GM12878 (cell line): ENCODE data around the gene BATF3. TPM values are rescaled to one million over a fixed set of nuclear protein-coding genes. Genes with fewer than 3 reads are reported as not detected.

Experiments used
- ATAC-seq: fragments of 200-7000 bp; cut with Tn5 transposase; 3 replicates; pipeline ENCODE4 v1.9.1; 2020; ENCODE audit warnings: mild to moderate bottlenecking, moderate library complexity
- BruUV-seq: library from RNA; stranded (reverse); fragments of 400-500 nt; replicated peaks from 2 replicates; lab custom pipeline; 2021; lab: Mats Ljungman, UMichigan
- CTCF ChIA-PET: fragments of 300-600 bp; sonication (Branson Sonifier 250); formaldehyde crosslinking; extraction: SDS; loops from one replicate; lab custom pipeline; 2021; ENCODE audit warnings: inconsistent platforms; lab: Yijun Ruan, JAX
- POLR2A ChIA-PET: fragments of 350-600 bp; formaldehyde crosslinking; extraction: SDS; loops from one replicate; lab custom pipeline; 2021; ENCODE audit warnings: inconsistent platforms; lab: Charles Lee
- RAD21 ChIA-PET: fragments of 300-600 bp; sonication (Branson Sonifier 250); formaldehyde crosslinking; loops from one replicate; lab custom pipeline; 2023; ENCODE audit warnings: antibody characterized with exemption; ENCODE audit not compliant: unreplicated experiment; lab: Charles Lee
- SMC1A ChIA-PET: fragments of 300-600 bp; sonication (Branson Sonifier 250); formaldehyde crosslinking; loops from one replicate; lab custom pipeline; 2023; ENCODE audit not compliant: unreplicated experiment, uncharacterized antibody; lab: Charles Lee
- DNase-seq: peaks from one replicate; pipeline ENCODE4 v3.0.0-alpha.2; 2011; ENCODE audit warnings: low read depth, low spot score
- FAIRE-seq: peaks from 3 replicates; lab custom pipeline; 2011; peaks lifted over from hg19 to GRCh38; lab: Jason Lieb, UNC
- H2AFZ ChIP-seq: 2 replicates; pipeline ENCODE4 v1.6.0; 2011; ENCODE audit warnings: low read depth, low read length, control low read depth; ENCODE audit not compliant: control insufficient read depth
- H3K27ac ChIP-seq: 2 replicates; pipeline ENCODE4 v1.5.1; 2011; ENCODE audit warnings: control low read depth; ENCODE audit not compliant: control insufficient read depth, insufficient read depth
- H3K27me3 ChIP-seq, 2 experiments: replicated peaks in 1 of 2; 2 replicates each; pipeline versions ENCODE4 v1.6.0 to v1.6.1; 2011; ENCODE audit warnings: low read length in 1 of 2; ENCODE audit not compliant: control insufficient read depth in 2 of 2, insufficient read depth in 2 of 2
- H3K36me3 ChIP-seq, 2 experiments: 2 replicates each; pipeline ENCODE4 v1.5.1; 2011; ENCODE audit warnings: low read length in 1 of 2; ENCODE audit not compliant: control insufficient read depth in 2 of 2, insufficient read depth in 2 of 2
- H3K4me1 ChIP-seq: 2 replicates; pipeline ENCODE4 v1.6.1; 2011; ENCODE audit warnings: mild to moderate bottlenecking, low read length, moderate library complexity, mixed read lengths; ENCODE audit not compliant: control insufficient read depth, insufficient read depth
- H3K4me2 ChIP-seq: 2 replicates; pipeline ENCODE4 v1.6.0; 2011; ENCODE audit warnings: control low read depth; ENCODE audit not compliant: control insufficient read depth, insufficient read depth
- H3K4me3 ChIP-seq: fragments of 200-600 bp; sonication (generic); 2 replicates; pipeline ENCODE4 v1.5.1; 2016
- H3K79me2 ChIP-seq: 2 replicates; pipeline ENCODE4 v1.6.0; 2011; ENCODE audit warnings: low read length; ENCODE audit not compliant: control insufficient read depth, insufficient read depth
- H3K9ac ChIP-seq: 2 replicates; pipeline ENCODE4 v1.8.0; 2011; ENCODE audit warnings: low read length, control low read depth, mixed read lengths; ENCODE audit not compliant: control insufficient read depth, insufficient read depth
- H3K9me3 ChIP-seq: replicated peaks from 3 replicates; pipeline ENCODE4 v1.5.1; 2011; ENCODE audit warnings: mild to moderate bottlenecking, low read length; ENCODE audit not compliant: control insufficient read depth, insufficient read depth
- H4K20me1 ChIP-seq: 2 replicates; pipeline ENCODE4 v1.6.0; 2011; ENCODE audit not compliant: control insufficient read depth, insufficient read depth
- GATAD2B ChIP-seq: fragments of 450-650 bp; conservative IDR thresholded peaks from 2 replicates; pipeline ENCODE4 v1.6.1; 2017; ENCODE audit warnings: low read depth, mild to moderate bottlenecking, moderate library complexity
- LARP7 ChIP-seq: fragments of 450-650 bp; IDR thresholded peaks from 2 replicates; pipeline ENCODE4 v1.6.1; 2017; ENCODE audit warnings: mild to moderate bottlenecking
- MEF2B ChIP-seq: fragments of 450-650 bp; IDR thresholded peaks from 2 replicates; pipeline ENCODE4 v1.6.1; 2018; ENCODE audit warnings: mild to moderate bottlenecking, moderate library complexity; ENCODE audit not compliant: partially characterized antibody, poor library complexity, severe bottlenecking
- MYB ChIP-seq: fragments of 150-350 bp; IDR thresholded peaks from 2 replicates; pipeline ENCODE4 v1.6.1; 2014; ENCODE audit warnings: mild to moderate bottlenecking, low read depth, low read length, borderline replicate concordance
- NBN ChIP-seq: fragments of 450-650 bp; IDR thresholded peaks from 2 replicates; pipeline ENCODE4 v1.6.1; 2016
- PML ChIP-seq: IDR thresholded peaks from 2 replicates; pipeline ENCODE4 v1.6.1; 2012; ENCODE audit warnings: low read length, inconsistent platforms
- RUNX3 ChIP-seq: IDR thresholded peaks from 2 replicates; pipeline ENCODE4 v1.6.1; 2012; ENCODE audit warnings: low read length, inconsistent platforms
- SMAD5 ChIP-seq: IDR thresholded peaks from 2 replicates; pipeline ENCODE4 v1.6.1; 2016; ENCODE audit warnings: antibody characterized with exemption, low read depth
- WGBS: methylation state at CpG from one replicate; pipeline ENCODE4 v1.1.6; 2016; ENCODE audit warnings: low lambda C conversion rate; ENCODE audit not compliant: insufficient replicate concordance, insufficient coverage; ENCODE audit errors: missing lambda C conversion rate; 5-methylcytosine and 5-hydroxymethylcytosine counted together
- in situ Hi-C: fragments of 300-500 bp; cut with MboI; formaldehyde crosslinking; loops from 9 replicates; pipeline ENCODE4 v1.14.3; 2018; ENCODE audit warnings: mixed read lengths
- intact Hi-C: fragments of 100-400 bp; cut with micrococcal nuclease; formaldehyde crosslinking; loops from one replicate; pipeline ENCODE4 v1.14.2; 2022; ENCODE audit not compliant: unreplicated experiment
- polyA plus RNA-seq, 11 experiments: library from polyadenylated mRNA; depleted of rRNA in 4 of 11; unstranded in 6 of 11; stranded (reverse) in 5 of 11; fragments of >200 nt; fragmentation: Nextera tagmentation in 4 of 11; fragmentation: Illumina TruSeq in 1 of 11; extraction: Ambion mirVana in 4 of 11; extraction: Trizol in 1 of 11; gene quantifications; 1 replicate in 1 of 11; 2 replicates in 10 of 11; pipeline versions ENCODE4 v1.2.1 to v1.2.3, GENCODE V29; 2011 to 2016; ENCODE audit warnings: inconsistent platforms in 2 of 11, missing spikeins in 2 of 11, low read depth in 1 of 11
- total RNA-seq, 4 experiments: library from RNA; depleted of rRNA in 3 of 4; stranded (reverse); fragments of >200 nt in 3 of 4; fragmentation: Illumina TruSeq in 1 of 4; extraction: Trizol in 1 of 4; gene quantifications; 2 replicates each; pipeline versions ENCODE4 v1.2.1 to v1.2.3, GENCODE V29; 2013 to 2021
- TF ChIP-seq, protein P1 (sequence below): IDR thresholded peaks from 2 replicates; pipeline ENCODE4 v1.6.1; 2012; ENCODE audit warnings: mild to moderate bottlenecking, low read depth, low read length

The BATF3 gene
- total and polyA plus RNA-seq, 10 of the 15 experiments (the other 5 are each of a cell fraction or from before 2014, with no cell fraction given) = 11.1 to 56.8 (median 30.8) TPM

DNA sequence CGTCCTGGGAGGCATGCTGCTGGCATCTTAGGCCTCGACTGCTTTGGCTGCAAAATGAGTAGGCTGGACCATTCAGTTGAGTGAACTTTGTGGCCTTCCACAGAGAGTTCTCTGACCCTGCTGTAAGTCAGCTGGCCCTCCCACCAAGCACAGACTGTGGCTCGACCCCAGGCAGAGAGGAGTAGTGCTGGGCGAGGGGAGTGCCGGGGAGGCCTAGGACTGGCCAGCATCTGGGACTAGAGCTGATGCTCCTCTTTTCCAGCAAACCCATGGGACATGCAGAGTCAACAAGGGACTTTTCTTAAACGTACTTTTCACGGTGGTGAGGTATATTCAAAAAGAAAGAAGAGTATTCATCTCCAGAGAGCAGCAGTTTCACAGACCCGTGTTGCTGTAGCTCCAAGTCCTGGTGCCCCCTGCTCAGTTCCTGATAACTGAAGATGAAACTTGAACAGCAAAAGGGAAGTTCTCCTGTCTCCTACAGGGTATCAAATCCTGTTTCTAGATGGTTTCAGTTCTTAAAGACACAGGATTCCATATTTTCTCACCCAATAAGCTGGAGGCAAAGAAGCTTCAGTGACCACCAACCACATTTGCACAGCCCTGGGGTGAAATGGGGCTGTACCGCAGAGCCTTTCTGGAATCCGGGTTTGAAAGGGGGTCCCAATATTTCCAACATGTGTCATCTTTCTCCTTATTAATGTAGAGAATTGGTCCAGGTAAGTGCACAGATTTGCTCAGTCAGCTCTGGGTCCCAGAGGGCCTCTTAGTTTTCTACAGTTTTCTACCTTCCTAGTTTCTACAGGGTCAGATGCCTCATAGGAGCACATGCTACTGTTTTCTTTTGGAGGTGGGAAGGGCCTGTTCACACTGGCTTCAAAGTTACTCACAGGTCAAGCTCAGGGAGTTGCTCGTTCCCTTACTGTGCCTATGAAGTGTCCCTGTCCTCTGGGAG lies 20.9 kb downstream of the BATF3 start (continued):
- TF ChIP-seq MYB = peak; percentile 80; the same call in 1 of the 2 replicates
- peak; percentile 89; the same call in 1 of the 2 replicates for TF ChIP-seq GATAD2B
- peak; percentile 87 for TF ChIP-seq MEF2B

DNA sequence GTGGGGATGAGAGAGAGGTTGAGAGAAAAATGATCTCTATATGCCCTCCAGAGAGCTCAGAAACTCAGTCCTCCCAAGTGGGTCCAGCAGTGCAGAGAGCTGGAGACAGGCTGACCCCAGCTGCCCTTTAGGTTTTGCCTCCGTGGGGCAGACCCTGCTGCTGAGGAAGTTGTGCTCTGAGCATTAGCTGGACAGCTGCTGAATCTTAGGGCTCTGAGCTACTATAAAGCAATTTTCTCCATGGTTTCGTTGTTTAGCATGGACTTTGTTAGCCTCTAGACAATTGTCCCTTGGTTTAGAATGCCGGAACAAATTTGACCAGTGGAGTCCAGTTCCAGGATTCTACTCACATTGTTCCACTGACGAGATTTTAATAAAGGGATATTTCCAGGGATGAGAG lies 22.1 kb downstream of the BATF3 start:
- no TSS peak for BruUV-seq
- FAIRE-seq (no peak), ATAC-seq (no peak), DNase-seq (no peak)
- Histone ChIP-seq H3K9ac (no peak overlapping the region), H3K4me3 (no peak overlapping the region)
- ChIA-PET SMC1A (interaction anchor here (0.8 to 4.0 kb wide), 14 partner anchors 10 to 200 kb away, joined by 3 to 38 read pairs (median 7); partner anchors contain the start of gene BATF3), CTCF (interaction anchor here (1.1 to 3.4 kb wide), 14 partner anchors 12 to 317 kb away, joined by 3 to 27 read pairs (median 5); partner anchors contain the start of genes BATF3, NSL1 and TATDN3), RAD21 (interaction anchor here (1.1 to 4.3 kb wide), 8 partner anchors 11 to 200 kb away, joined by 3 to 59 read pairs (median 8); partner anchors contain the start of gene BATF3), POLR2A (interaction anchor here (0.7 to 4.7 kb wide), 5 partner anchors 10 to 193 kb away, joined by 3 to 29 read pairs (median 8); partner anchors contain the start of genes ATF3 and BATF3)
- WGBS = 75% methylated on average over 4 of the region's 4 CpGs
- in situ Hi-C loops = no loop called here
- TF ChIP-seq RUNX3 = no peak
- no peak for TF ChIP-seq SMAD5
- TF ChIP-seq LARP7 = no peak
- TF ChIP-seq PML = no peak
- TF ChIP-seq, protein P1, sequence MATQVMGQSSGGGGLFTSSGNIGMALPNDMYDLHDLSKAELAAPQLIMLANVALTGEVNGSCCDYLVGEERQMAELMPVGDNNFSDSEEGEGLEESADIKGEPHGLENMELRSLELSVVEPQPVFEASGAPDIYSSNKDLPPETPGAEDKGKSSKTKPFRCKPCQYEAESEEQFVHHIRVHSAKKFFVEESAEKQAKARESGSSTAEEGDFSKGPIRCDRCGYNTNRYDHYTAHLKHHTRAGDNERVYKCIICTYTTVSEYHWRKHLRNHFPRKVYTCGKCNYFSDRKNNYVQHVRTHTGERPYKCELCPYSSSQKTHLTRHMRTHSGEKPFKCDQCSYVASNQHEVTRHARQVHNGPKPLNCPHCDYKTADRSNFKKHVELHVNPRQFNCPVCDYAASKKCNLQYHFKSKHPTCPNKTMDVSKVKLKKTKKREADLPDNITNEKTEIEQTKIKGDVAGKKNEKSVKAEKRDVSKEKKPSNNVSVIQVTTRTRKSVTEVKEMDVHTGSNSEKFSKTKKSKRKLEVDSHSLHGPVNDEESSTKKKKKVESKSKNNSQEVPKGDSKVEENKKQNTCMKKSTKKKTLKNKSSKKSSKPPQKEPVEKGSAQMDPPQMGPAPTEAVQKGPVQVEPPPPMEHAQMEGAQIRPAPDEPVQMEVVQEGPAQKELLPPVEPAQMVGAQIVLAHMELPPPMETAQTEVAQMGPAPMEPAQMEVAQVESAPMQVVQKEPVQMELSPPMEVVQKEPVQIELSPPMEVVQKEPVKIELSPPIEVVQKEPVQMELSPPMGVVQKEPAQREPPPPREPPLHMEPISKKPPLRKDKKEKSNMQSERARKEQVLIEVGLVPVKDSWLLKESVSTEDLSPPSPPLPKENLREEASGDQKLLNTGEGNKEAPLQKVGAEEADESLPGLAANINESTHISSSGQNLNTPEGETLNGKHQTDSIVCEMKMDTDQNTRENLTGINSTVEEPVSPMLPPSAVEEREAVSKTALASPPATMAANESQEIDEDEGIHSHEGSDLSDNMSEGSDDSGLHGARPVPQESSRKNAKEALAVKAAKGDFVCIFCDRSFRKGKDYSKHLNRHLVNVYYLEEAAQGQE = peak; percentile 35; the same call in 1 of the 2 replicates
- no peak for TF ChIP-seq NBN
- TF ChIP-seq, all 136 proteins: peak for 1
- no peaks in the 10 kb centered on the region for H3K27me3 ChIP-seq
- H2AFZ ChIP-seq = no peak overlapping the region
- peak overlapping the region; percentile 91 for H3K27ac ChIP-seq
- H3K4me2 ChIP-seq = peak overlapping the region; percentile 64; the same call in 1 of the 2 replicates
- H3K36me3 ChIP-seq = no peaks in the 10 kb centered on the region
- peaks cover 47% of the 10 kb centered on the region for H3K4me1 ChIP-seq
- H4K20me1 ChIP-seq = no peaks in the 10 kb centered on the region
- no peaks in the 10 kb centered on the region for H3K9me3 ChIP-seq
- H3K79me2 ChIP-seq = no peaks in the 10 kb centered on the region
- intact Hi-C loops = loop anchor here (5.0 kb wide), 1 partner anchor 300 kb away; no protein-coding TSS in a partner anchor
